Measurements from ENCODE around the gene MRPL2. TPM values are rescaled to one million over a fixed set of nuclear protein-coding genes. Genes with fewer than 3 reads are reported as not detected.

The MRPL2 gene
- total RNA-seq, 1 donor from 2014 or later, result 14.2 TPM

- Histone ChIP-seq H3K4me3 (no peak overlapping the region), H3K4me1 (peaks cover 81% of the 10 kb centered on the region), H3K27me3 (no peaks in the 10 kb centered on the region), H3K27ac (peak overlapping the region; percentile 84), H3K36me3 (no peaks in the 10 kb centered on the region), H3K9me3 (no peaks in the 10 kb centered on the region)
- intact Hi-C loops (cut with DNase I), result no loop called here
- DNase-seq (ENCODE audit: extremely low spot score in 2 of 2), result no peak
- TF ChIP-seq POLR2A (IDR thresholded peaks at IDR 0.05) (no peak), POLR2AphosphoS5 (IDR thresholded peaks at IDR 0.05; ENCODE audit: insufficient read depth in 1 of 2, low read depth in 1 of 2) (no peak)
- TF ChIP-seq, protein P1, sequence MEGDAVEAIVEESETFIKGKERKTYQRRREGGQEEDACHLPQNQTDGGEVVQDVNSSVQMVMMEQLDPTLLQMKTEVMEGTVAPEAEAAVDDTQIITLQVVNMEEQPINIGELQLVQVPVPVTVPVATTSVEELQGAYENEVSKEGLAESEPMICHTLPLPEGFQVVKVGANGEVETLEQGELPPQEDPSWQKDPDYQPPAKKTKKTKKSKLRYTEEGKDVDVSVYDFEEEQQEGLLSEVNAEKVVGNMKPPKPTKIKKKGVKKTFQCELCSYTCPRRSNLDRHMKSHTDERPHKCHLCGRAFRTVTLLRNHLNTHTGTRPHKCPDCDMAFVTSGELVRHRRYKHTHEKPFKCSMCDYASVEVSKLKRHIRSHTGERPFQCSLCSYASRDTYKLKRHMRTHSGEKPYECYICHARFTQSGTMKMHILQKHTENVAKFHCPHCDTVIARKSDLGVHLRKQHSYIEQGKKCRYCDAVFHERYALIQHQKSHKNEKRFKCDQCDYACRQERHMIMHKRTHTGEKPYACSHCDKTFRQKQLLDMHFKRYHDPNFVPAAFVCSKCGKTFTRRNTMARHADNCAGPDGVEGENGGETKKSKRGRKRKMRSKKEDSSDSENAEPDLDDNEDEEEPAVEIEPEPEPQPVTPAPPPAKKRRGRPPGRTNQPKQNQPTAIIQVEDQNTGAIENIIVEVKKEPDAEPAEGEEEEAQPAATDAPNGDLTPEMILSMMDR (IDR thresholded peaks at IDR 0.05), result no peak
Observed at GRCh38 chr6:43089874-43090558, 30.8 kb upstream of the MRPL2 start.

DNA sequence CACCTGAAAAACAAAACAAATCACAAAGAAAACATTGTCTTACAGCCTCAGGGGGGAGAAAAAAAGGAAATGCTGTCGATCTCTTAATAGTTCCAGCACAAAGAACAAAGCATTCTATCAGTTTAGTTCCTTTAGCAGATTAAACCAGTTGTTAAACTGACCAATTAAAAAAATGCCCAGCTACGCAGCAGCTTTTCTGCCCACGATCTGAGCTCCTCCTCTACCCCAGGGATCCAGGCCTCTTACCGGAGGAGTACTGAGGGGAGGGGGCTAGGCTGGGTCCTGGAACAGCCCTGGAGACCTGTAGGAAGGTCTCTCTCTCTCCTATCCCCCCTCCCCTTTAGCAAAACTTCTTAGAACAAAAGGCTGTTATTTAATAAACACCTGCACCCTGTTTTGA is 30.2 kb upstream of the MRPL2 start:
- intact Hi-C loops (cut with DNase I), result no loop called here
- peak overlapping the region; percentile 84 for H3K27ac ChIP-seq
- no peak overlapping the region for H3K4me3 ChIP-seq
- H3K27me3 ChIP-seq, result no peaks in the 10 kb centered on the region
- no peaks in the 10 kb centered on the region for H3K9me3 ChIP-seq
- TF ChIP-seq POLR2AphosphoS5 (IDR thresholded peaks at IDR 0.05; ENCODE audit: insufficient read depth in 1 of 2, low read depth in 1 of 2) (no peak), POLR2A (IDR thresholded peaks at IDR 0.05) (no peak)
- TF ChIP-seq, protein P1 (IDR thresholded peaks at IDR 0.05), result no peak
- DNase-seq (ENCODE audit: extremely low spot score in 2 of 2), result no peak
- no peaks in the 10 kb centered on the region for H3K36me3 ChIP-seq
- peaks cover 77% of the 10 kb centered on the region for H3K4me1 ChIP-seq

GRCh38 chr6:43088654-43089056 is 29.4 kb upstream of the MRPL2 start:
- Histone ChIP-seq H3K27me3 (no peaks in the 10 kb centered on the region), H3K4me1 (peaks cover 73% of the 10 kb centered on the region)
- no peak for DNase-seq (ENCODE audit: extremely low spot score in 2 of 2)

DNA sequence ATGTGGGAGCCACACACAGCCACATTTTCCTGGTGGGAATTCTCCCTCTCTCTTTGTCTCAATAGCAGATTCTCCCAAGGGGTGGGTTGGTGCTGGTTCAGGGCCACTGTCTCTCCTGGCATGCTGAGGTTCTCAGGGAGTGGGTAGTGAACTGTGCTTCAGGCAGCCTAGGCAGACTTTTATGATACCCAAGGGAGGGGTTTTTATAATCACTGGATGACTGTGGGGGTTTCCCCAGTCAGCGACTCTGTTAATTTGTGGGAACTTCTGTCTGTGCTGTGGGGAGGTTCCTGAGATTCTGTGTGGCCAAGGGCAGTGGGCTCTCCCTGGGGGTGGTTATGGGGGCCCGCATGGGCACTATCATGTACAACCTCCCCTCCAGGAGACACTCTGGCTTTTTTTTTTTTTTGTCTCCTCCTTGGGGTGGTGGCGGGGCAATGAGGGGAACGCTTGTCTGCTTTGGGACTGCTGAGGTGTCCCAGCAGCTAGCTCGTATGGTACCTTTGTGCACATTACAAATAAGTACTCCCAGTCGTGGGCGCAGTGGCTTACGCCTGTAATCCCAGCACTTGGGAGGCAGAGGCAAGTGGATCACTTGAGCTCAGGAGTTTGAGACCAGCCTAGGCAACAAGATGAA is 26.9 kb upstream of the MRPL2 start:
- no peak overlapping the region for H3K4me3 ChIP-seq
- no peaks in the 10 kb centered on the region for H3K9me3 ChIP-seq
- H3K4me1 ChIP-seq, result peaks cover 60% of the 10 kb centered on the region
- intact Hi-C loops (cut with DNase I), result no loop called here
- no peak overlapping the region for H3K27ac ChIP-seq
- TF ChIP-seq, protein P1 (IDR thresholded peaks at IDR 0.05), result no peak
- TF ChIP-seq POLR2AphosphoS5 (IDR thresholded peaks at IDR 0.05; ENCODE audit: insufficient read depth in 1 of 2, low read depth in 1 of 2), result no peak
- TF ChIP-seq POLR2A (IDR thresholded peaks at IDR 0.05), result no peak
- DNase-seq (ENCODE audit: extremely low spot score in 2 of 2), result no peak
- no peaks in the 10 kb centered on the region for H3K36me3 ChIP-seq
- no peaks in the 10 kb centered on the region for H3K27me3 ChIP-seq

More at GRCh38 chr6:43088654-43089056, 29.4 kb upstream of the MRPL2 start:
- H3K4me3 ChIP-seq, result no peak overlapping the region
- H3K9me3 ChIP-seq, result no peaks in the 10 kb centered on the region
- intact Hi-C loops (cut with DNase I), result no loop called here
- no peaks in the 10 kb centered on the region for H3K36me3 ChIP-seq
- TF ChIP-seq POLR2A (IDR thresholded peaks at IDR 0.05) (no peak), POLR2AphosphoS5 (IDR thresholded peaks at IDR 0.05; ENCODE audit: insufficient read depth in 1 of 2, low read depth in 1 of 2) (no peak)
- TF ChIP-seq, protein P1 (IDR thresholded peaks at IDR 0.05), result no peak
- H3K27ac ChIP-seq, result peak overlapping the region; percentile 36

All from vagina (tissue), 2 donors.